ENCODE results near the gene LPIN1.
"Not testable (repeated sequence)": the region's sequence is repeated elsewhere in the genome, so short reads cannot be mapped to it uniquely, and the experiment has no call there.

LPIN1 gene

GRCh38 chr2:11821705-11822104, 75.3 kb downstream of the LPIN1 start:
- no peak for TF ChIP-seq CTCF (IDR thresholded peaks at IDR 0.05; ENCODE audit: low read depth, low read length)
- no peak for TF ChIP-seq POLR2A (IDR thresholded peaks at IDR 0.05; ENCODE audit: extremely low read depth, insufficient read length)
- no peak for TF ChIP-seq MAX (IDR thresholded peaks at IDR 0.05; ENCODE audit: low read depth, low read length)
- no peak for TF ChIP-seq MYC (IDR thresholded peaks at IDR 0.05; ENCODE audit: low read depth, low read length)
- no peak for DNase-seq (ENCODE audit: low read depth)
- H3K4me3 ChIP-seq (ENCODE audit: low read depth, low read length): no peak overlapping the region

GRCh38 chr2:11822359-11822745, 75.9 kb downstream of the LPIN1 start:
- DNase-seq (ENCODE audit: low read depth); H3K4me3 ChIP-seq (ENCODE audit: low read depth, low read length): not testable (repeated sequence)

- TF ChIP-seq MYC (IDR thresholded peaks at IDR 0.05; ENCODE audit: low read depth, low read length): no peak
- TF ChIP-seq CTCF (IDR thresholded peaks at IDR 0.05; ENCODE audit: low read depth, low read length): no peak
- no peak for TF ChIP-seq POLR2A (IDR thresholded peaks at IDR 0.05; ENCODE audit: extremely low read depth, insufficient read length)
- TF ChIP-seq MAX (IDR thresholded peaks at IDR 0.05; ENCODE audit: low read depth, low read length): no peak
- no peak overlapping the region for H3K4me3 ChIP-seq (ENCODE audit: low read depth, low read length)
- DNase-seq (ENCODE audit: low read depth): no peak
These were observed 76.5 kb downstream of the LPIN1 start for GRCh38 chr2:11822746-11823451.

GRCh38 chr2:11824901-11825828, 78.7 kb downstream of the LPIN1 start:
- TF ChIP-seq MAX (IDR thresholded peaks at IDR 0.05; ENCODE audit: low read depth, low read length): no peak
- no peak for TF ChIP-seq CTCF (IDR thresholded peaks at IDR 0.05; ENCODE audit: low read depth, low read length)
- TF ChIP-seq MYC (IDR thresholded peaks at IDR 0.05; ENCODE audit: low read depth, low read length): no peak
- no peak for TF ChIP-seq POLR2A (IDR thresholded peaks at IDR 0.05; ENCODE audit: extremely low read depth, insufficient read length)

GRCh38 chr2:11827547-11827946, 81.1 kb downstream of the LPIN1 start:
- TF ChIP-seq POLR2A (IDR thresholded peaks at IDR 0.05; ENCODE audit: extremely low read depth, insufficient read length): no peak
- no peak for TF ChIP-seq MYC (IDR thresholded peaks at IDR 0.05; ENCODE audit: low read depth, low read length)
- no peak for TF ChIP-seq MAX (IDR thresholded peaks at IDR 0.05; ENCODE audit: low read depth, low read length)
- TF ChIP-seq CTCF (IDR thresholded peaks at IDR 0.05; ENCODE audit: low read depth, low read length): no peak
- no peak for DNase-seq (ENCODE audit: low read depth)
- H3K4me3 ChIP-seq (ENCODE audit: low read depth, low read length): no peak overlapping the region

More at GRCh38 chr2:11824901-11825828, 78.7 kb downstream of the LPIN1 start:
- H3K4me3 ChIP-seq (ENCODE audit: low read depth, low read length): no peak overlapping the region
- no peak for DNase-seq (ENCODE audit: low read depth)

GRCh38 chr2:11828933-11829323, 82.5 kb downstream of the LPIN1 start:
- no peak for DNase-seq (ENCODE audit: low read depth)
- TF ChIP-seq MYC (IDR thresholded peaks at IDR 0.05; ENCODE audit: low read depth, low read length) (no peak), MAX (IDR thresholded peaks at IDR 0.05; ENCODE audit: low read depth, low read length) (no peak), POLR2A (IDR thresholded peaks at IDR 0.05; ENCODE audit: extremely low read depth, insufficient read length) (no peak), CTCF (IDR thresholded peaks at IDR 0.05; ENCODE audit: low read depth, low read length) (no peak)
- no peak overlapping the region for H3K4me3 ChIP-seq (ENCODE audit: low read depth, low read length)

Data from NB4 (cell line).